Fibroblast of mammary gland (primary cell): Measurements from ENCODE around the gene NT5C1A.
A peak's percentile ranks its signal among the peaks of the same experiment; 100 is the strongest.

Source experiments
- DNase-seq: peaks from one replicate; pipeline ENCODE4 v3.0.0-alpha.2; 2010; ENCODE audit warnings: low read depth
- H3K4me3 ChIP-seq: 2 replicates; pipeline ENCODE4 v1.5.1; 2011; ENCODE audit warnings: low read depth, mild to moderate bottlenecking, low read length, moderate library complexity; ENCODE audit not compliant: control insufficient read depth
- TF ChIP-seq, protein P1 (sequence below): conservative IDR thresholded peaks from 2 replicates; pipeline ENCODE4 v1.5.1; 2011; ENCODE audit warnings: low read depth, low read length, inconsistent platforms; ENCODE audit not compliant: control insufficient read depth, insufficient read depth

The NT5C1A gene

DNA sequence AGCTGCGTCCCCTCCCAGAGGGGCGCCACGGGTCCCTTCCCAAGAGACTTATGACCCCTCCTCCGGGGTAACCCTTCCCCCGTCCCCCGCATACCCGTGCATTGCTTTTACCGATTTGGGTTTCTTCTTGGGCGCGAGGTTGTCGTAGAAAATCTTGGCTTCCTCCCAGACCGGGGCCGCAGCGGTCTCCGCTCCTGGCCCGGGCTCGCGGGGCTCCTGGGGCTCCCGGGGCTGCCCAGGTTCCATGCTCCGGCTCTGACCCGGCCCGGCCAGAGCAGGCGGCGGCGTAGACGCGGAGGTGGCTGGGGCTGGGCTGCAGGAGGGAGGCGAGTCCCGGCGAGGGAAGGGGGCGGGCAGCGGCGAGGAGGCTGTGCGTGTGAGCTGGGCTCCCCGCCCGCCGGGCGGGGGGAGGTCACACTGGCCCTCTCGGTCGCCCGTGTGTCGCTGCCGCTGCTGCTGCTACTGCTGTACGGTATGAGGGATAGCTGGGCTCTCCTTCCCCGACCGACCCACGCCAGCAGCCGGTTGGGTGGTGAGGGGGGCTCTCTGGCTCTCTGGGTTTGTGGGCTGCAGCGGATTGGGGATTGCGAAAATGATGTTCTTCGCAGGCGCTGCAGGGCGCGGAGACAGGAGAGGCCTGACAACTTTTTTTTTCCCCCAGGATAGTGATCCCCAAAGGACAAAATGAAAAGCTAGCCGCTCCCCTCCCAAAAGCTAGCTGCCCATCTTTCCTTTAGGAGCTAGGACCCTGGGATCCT is at the start of gene NT5C1A:
Gene NT5C1A, minus strand, starts transcription at position 315 of the 758 bp plus-strand sequence. Its CDS starts 69 bp downstream, at position 246.
- DNase-seq = no peak
- TF ChIP-seq, protein P1, sequence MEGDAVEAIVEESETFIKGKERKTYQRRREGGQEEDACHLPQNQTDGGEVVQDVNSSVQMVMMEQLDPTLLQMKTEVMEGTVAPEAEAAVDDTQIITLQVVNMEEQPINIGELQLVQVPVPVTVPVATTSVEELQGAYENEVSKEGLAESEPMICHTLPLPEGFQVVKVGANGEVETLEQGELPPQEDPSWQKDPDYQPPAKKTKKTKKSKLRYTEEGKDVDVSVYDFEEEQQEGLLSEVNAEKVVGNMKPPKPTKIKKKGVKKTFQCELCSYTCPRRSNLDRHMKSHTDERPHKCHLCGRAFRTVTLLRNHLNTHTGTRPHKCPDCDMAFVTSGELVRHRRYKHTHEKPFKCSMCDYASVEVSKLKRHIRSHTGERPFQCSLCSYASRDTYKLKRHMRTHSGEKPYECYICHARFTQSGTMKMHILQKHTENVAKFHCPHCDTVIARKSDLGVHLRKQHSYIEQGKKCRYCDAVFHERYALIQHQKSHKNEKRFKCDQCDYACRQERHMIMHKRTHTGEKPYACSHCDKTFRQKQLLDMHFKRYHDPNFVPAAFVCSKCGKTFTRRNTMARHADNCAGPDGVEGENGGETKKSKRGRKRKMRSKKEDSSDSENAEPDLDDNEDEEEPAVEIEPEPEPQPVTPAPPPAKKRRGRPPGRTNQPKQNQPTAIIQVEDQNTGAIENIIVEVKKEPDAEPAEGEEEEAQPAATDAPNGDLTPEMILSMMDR = no peak
- peak within 1 kb of the TSS; percentile 16 for H3K4me3 ChIP-seq

- DNase-seq = no peak
- TF ChIP-seq, protein P1 = no peak
- no peak overlapping the region for H3K4me3 ChIP-seq
These were observed 49.8 kb upstream of the NT5C1A start for GRCh38 chr1:39721664-39722063.

- TF ChIP-seq, protein P1 = peak; percentile 56
- peak; percentile 71 for DNase-seq
- H3K4me3 ChIP-seq = no peak overlapping the region
These were observed 48.4 kb upstream of the NT5C1A start for GRCh38 chr1:39720094-39720999.

DNA sequence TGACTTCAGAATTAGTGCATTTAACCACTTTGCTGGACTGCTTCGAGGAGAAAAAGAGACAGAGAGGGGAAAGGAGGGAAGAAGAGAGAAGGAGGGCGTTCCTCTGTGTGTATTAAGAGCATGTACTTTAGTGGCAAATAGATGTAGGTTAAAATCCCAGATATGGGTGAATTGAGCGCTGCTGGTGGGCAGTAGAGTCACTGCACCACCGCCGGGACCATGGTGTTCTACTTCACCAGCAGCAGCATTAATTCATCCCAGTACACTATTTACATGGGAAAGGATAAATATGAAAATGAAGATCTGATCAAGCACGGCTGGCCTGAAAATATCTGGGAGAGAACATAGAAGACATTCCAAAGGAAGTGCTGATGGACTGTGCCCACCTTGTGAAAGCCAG is 45.9 kb upstream of the NT5C1A start:
- TF ChIP-seq, protein P1 = no peak
- DNase-seq = no peak
- H3K4me3 ChIP-seq = no peak overlapping the region

DNA sequence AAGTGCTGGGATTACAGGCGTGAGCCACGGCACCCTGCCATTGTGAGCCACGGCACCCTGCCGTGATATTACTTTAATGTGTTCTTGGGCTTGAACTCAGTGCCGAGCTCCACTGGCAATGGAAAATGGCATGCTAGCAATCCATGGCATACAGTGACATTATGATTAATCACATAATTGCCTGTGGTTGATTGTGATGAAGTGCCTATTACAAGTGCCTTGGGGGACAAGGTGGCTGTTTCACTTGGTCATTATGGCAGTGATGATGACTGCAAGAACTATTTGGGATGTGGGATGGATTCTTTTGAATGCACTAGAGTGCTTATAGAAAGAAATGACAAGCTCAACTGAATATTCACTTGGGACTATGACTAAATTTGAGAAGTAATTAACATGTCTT is 41.6 kb upstream of the NT5C1A start:
- TF ChIP-seq, protein P1 = no peak
- DNase-seq = no peak
- H3K4me3 ChIP-seq = no peak overlapping the region

GRCh38 chr1:39711966-39712340 is 40.0 kb upstream of the NT5C1A start:
- TF ChIP-seq, protein P1 = no peak
- DNase-seq = no peak
- no peak overlapping the region for H3K4me3 ChIP-seq
